ENCODE measurements around the gene MMRN1.

- TF ChIP-seq CTCF (IDR thresholded peaks at IDR 0.05) (no peak), POLR2A (IDR thresholded peaks at IDR 0.05) (no peak)
These were observed at the start of gene MMRN1 for GRCh38 chr4:89894649-89895550.
